ENCODE data around the gene FIGN. TPM values are rescaled to one million over a fixed set of nuclear protein-coding genes. Genes with fewer than 3 reads are reported as not detected.

FIGN gene
- total RNA-seq, 1 experiment from 2014 or later: 14.6 TPM

DNA sequence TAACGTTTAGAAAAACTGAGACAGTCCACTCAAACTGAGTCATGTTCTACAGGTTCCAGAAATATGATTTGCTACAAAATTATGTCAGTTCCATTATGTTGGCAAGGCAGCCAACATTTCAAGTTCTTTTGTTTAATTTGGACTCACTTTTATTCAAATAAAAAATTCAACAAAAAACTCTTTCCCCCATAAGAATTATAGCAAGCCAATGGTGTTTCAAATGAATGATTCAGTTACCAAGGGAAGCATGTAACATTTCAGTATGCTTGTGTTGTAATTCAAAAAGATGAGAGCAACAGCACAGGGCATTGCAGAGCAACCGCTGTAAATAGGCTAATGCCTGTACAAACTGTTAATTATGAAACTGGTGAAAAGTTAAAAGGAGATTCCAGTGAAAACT lies 140.8 kb downstream of the FIGN start:
- no peak overlapping the region for H2AFZ ChIP-seq (ENCODE audit: low read length)
- H3K36me3 Mint-ChIP-seq (ENCODE audit: insufficient read depth in 1 of 3, low read depth in 3 of 3): no peaks in the 10 kb centered on the region
- no CpG with 5 or more reads among the region's 2 CpGs for WGBS (ENCODE audit: extremely low coverage, insufficient read length, low lambda C conversion rate)

More for the DNA sequence above, 140.8 kb downstream of the FIGN start:
- H2BK20ac ChIP-seq (ENCODE audit: low read depth, low read length, poor library complexity, severe bottlenecking): no peak overlapping the region
- no peak overlapping the region for H3K27ac ChIP-seq (ENCODE audit: insufficient read length, low read depth, low read length)
- no peak overlapping the region for H3K4ac ChIP-seq (ENCODE audit: low read depth, low read length)
- H3K18ac ChIP-seq (ENCODE audit: insufficient read length, low read depth, low read length): no peak overlapping the region
- no peaks in the 10 kb centered on the region for H4K20me1 ChIP-seq (ENCODE audit: control insufficient read depth, insufficient read depth, insufficient read length)
- H3K23ac ChIP-seq (ENCODE audit: insufficient read length, low read depth, low read length): no peak overlapping the region
- H3T11ph ChIP-seq (ENCODE audit: low read length): no peak overlapping the region
- no peak overlapping the region for H3K9ac ChIP-seq (ENCODE audit: extremely low read depth, insufficient read length, low read length)
- H3K9me3 Mint-ChIP-seq: no peaks in the 10 kb centered on the region
- H3K14ac ChIP-seq (ENCODE audit: insufficient read depth, low read length): no peak overlapping the region
- peaks cover 45 to 49% of the 10 kb centered on the region in 2 experiments for H3K4me1 Mint-ChIP-seq
- no peak overlapping the region for H2BK5ac ChIP-seq (ENCODE audit: insufficient read length, low read length)
- no peak overlapping the region for H3K27ac Mint-ChIP-seq
- no peak overlapping the region for H4K5ac ChIP-seq (ENCODE audit: insufficient read length, low read depth, low read length)
- DNase-seq: no peak
- H3K23me2 ChIP-seq (ENCODE audit: insufficient read length, low read depth, low read length, poor library complexity, severe bottlenecking): no peaks in the 10 kb centered on the region
- H3K56ac ChIP-seq (ENCODE audit: insufficient read length, low read depth, low read length): no peak overlapping the region
- H3K27me3 Mint-ChIP-seq (ENCODE audit: low read depth): no peaks in the 10 kb centered on the region
- no peak overlapping the region for H4K91ac ChIP-seq (ENCODE audit: insufficient read length, low read depth, low read length)
- no peak overlapping the region for H4K8ac ChIP-seq (replicated peaks; ENCODE audit: insufficient read length, low read depth, low read length)
- no peak overlapping the region for H2BK120ac ChIP-seq (ENCODE audit: low read depth, low read length, poor library complexity, severe bottlenecking)
- H3K4me3 Mint-ChIP-seq: no peak overlapping the region
- H3K4me1 ChIP-seq (ENCODE audit: insufficient read depth, low read length): peaks cover 4% of the 10 kb centered on the region; the same call in 1 of the 2 replicates
- no peak overlapping the region for H2AK5ac ChIP-seq (ENCODE audit: insufficient read length, low read length)
- H3K4me2 ChIP-seq (ENCODE audit: insufficient read depth, insufficient read length, low read length): no peak overlapping the region
- no peaks in the 10 kb centered on the region for H3K9me3 ChIP-seq (ENCODE audit: control insufficient read depth, low read depth, low read length)
- H3K79me1 ChIP-seq (ENCODE audit: insufficient read depth, low read depth, low read length, poor library complexity, severe bottlenecking): no peaks in the 10 kb centered on the region
- no peak overlapping the region for H2BK15ac ChIP-seq (ENCODE audit: low read depth, low read length)
- no peak overlapping the region for H2BK12ac ChIP-seq (ENCODE audit: insufficient read length, low read depth, low read length)
- H3K27me3 ChIP-seq (ENCODE audit: insufficient read depth, low read length): no peaks in the 10 kb centered on the region
- no peaks in the 10 kb centered on the region for H3K79me2 ChIP-seq (ENCODE audit: insufficient read depth, low read length)
- TF ChIP-seq CTCF (conservative IDR thresholded peaks at IDR 0.05): no peak

Data from H9 (cell line).